ENCODE results near the gene COPG2. TPM values are rescaled to one million over a fixed set of nuclear protein-coding genes. Genes with fewer than 3 reads are reported as not detected.
"Not testable (repeated sequence)": the region's sequence is repeated elsewhere in the genome, so short reads cannot be mapped to it uniquely, and the experiment has no call there.

The COPG2 gene
- total RNA-seq, 1 donor from 2014 or later: 22.9 TPM

DNA sequence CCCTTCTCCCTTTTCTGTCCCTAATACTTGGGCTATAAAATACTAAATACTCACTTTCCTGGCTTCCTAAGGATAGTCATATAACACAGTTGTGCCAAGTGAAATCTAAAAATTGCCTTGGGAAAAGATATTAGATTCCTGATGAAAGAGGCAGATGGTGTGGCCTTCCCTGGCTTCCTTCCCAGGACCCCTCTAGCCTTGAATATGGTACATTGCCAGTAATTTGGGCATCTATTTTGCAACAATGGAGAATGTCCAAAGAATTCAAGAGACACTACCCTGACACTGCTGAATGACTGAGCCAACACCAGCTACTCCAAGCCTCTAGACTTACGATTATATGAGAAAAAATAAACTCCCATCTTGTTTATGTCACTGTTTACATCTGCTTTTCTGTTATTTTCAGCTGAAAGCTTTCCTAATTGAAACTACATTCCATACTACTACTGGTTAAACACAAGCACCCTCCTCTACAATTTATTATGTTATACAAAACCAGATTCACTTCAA, 17.9 kb downstream of the COPG2 start:
- no peak for DNase-seq (ENCODE audit: low spot score)

- peak; percentile 8 for DNase-seq (ENCODE audit: low spot score)
Measured at GRCh38 chr7:130649004-130649790, 19.4 kb downstream of the COPG2 start.

- DNase-seq (ENCODE audit: low spot score): no peak
Measured at GRCh38 chr7:130648580-130648979, 20.0 kb downstream of the COPG2 start.

GRCh38 chr7:130642383-130642782, 26.2 kb downstream of the COPG2 start:
- no peak for DNase-seq (ENCODE audit: low spot score)

GRCh38 chr7:130641497-130641896, 27.1 kb downstream of the COPG2 start:
- no peak for DNase-seq (ENCODE audit: low spot score)

DNA sequence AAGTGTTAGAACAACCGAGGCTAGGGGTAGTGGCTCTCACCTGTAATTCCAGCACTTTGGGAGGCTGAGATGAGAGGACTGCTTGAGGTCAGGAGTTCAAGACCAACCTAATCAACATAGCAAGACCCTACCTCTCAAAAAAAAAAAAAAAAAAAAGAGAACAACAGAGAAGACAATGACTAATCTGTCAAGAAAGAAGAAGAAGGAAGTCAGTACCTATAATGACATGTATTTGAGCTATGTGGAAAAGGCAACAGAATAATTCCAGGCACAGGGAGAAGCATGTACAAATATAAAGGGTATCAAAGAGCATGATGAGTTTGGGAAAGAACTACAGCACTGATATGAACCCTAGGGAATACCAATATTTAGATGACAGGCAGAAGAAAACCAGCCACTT, 27.5 kb downstream of the COPG2 start:
- no peak for DNase-seq (ENCODE audit: low spot score)

DNA sequence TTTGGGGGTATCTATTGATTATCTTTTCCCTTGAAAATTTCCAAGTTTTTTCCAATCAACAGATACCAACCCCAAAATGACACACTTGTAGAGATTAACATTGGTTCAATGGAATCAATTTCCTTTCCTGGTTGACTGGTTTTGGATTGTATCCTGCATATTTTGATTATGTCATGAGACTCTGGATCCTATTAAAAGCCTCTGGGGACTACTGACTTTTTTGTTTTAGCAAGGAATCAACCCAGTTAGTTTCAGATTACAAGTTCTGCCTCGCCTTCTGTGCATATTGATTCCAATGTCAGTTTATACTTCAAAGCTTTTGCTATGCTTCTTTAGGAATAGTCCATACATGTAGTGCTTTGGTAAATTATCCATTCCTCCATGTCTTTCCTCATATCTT, 29.2 kb downstream of the COPG2 start:
- DNase-seq (ENCODE audit: low spot score): no peak

- DNase-seq (ENCODE audit: low spot score): no peak
Measured at GRCh38 chr7:130632111-130632510, 36.4 kb downstream of the COPG2 start.

DNA sequence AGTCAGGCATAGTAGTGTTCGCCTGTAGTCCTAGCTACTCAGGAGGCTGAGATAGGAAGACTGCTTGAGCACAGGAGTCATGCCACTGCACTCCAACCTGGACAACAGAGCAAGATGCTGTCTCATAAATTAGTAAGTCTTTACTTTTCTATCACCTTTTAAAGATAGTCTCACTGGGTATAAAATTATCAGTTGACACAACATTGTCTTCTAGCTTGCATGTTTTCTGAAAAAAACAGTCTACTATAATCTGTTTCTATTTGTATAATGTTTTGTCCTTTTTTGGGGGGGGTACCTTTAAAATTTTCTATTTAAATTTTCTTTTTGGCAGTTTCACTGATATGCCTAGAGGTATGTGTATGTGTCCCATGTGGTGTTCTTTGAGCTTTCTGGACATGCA, 39.6 kb downstream of the COPG2 start:
- DNase-seq (ENCODE audit: low spot score): no peak

DNA sequence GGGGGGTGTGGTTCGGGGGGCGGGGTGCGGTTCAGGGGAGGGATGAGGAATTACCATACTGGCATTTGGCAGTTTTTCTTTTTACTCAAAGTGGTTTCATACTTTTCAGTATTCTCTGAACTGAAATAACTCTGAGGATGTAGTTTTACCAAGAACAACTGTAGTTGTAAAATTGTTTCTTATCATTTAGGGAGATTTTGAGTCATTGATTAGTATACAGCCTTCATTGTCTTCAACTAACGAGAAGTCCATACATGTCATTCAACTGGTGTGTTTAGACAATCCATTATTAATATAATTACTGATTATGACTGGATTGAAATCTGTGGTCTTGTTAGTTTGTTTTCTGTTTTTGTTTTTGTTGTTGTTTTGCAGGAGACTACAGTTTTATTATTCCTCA, 40.8 kb downstream of the COPG2 start:
- DNase-seq (ENCODE audit: low spot score): no peak

DNA sequence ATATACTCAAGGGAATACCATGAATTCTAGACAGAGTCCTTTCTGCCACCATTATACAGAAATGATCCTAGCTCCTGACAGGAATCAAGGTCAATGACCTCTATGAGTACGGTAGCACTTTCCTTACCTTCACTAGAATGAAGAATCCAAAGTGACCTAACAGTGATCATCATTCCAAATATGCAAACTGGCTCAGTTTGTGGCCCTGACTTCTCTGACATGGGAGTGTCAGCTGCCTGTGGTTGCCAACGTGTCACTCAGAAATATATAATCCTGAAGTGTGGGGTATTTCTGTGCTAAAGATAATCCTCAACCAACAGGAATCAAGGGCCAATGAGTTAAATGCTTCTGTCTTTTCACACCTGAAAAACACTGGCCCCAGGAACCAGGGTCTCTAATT, 45.7 kb downstream of the COPG2 start:
- DNase-seq (ENCODE audit: low spot score): no peak

GRCh38 chr7:130615583-130615982, 53.0 kb downstream of the COPG2 start:
- DNase-seq (ENCODE audit: low spot score): no peak

DNA sequence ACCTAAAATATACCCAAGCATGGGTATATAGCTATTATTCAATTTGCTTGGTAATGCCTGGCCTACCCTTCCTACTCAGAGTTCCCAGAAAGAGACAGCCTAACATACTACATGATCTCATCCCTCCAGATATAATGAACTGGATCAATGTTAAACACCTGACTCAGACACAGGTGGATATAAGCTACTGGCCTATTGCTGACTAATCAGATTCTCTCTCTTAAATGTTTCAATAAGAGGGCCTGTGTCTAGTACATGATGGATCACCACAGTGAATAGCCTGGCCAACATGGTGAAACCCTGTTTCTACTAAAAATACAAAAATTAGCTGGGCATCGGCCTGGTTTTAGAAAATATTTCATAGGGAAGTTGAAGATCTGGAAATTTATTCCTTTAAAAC, 54.1 kb downstream of the COPG2 start:
- no peak for DNase-seq (ENCODE audit: low spot score)

DNA sequence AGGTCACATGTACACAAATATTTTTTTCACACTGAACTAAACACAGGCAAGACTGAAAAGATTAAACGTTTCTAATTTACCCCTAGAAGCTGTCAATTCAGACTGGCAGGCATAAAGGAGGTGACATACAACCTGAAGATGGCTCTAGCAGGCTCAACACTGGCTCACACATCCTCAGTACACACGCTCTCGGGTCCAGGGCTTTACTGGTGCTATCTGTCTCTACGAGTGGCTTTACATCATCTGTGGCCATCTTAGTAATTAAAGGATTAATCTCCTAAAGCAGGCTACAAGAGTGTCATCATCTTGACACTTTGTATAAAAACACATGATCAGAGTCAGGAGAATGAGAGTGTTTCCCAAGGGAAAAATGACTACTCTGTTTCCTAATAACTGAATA, 57.3 kb downstream of the COPG2 start:
- DNase-seq (ENCODE audit: low spot score): no peak

- not testable (repeated sequence) for DNase-seq (ENCODE audit: low spot score)
Measured at GRCh38 chr7:130607066-130607465, 61.5 kb downstream of the COPG2 start.

DNA sequence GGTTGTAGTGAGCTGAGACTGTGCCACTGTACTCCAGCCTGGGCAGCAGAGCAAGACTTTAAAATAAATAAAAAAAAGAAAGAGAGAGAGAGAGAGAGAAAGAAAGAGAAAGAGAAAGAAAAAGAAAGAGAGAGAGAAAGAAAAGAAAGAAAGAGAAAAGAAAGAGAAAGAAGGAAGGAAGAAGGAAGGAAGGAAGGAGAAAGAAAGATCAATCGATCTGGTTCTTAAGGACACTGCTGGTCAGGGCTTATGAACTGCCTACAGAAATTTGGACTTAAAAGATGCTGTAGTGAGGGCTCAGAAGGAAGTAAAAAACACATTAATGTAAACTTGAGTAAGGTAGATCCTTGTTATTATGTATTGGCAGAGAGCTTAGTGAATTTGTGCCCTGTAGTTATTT, 62.4 kb downstream of the COPG2 start:
- DNase-seq (ENCODE audit: low spot score): no peak

DNA sequence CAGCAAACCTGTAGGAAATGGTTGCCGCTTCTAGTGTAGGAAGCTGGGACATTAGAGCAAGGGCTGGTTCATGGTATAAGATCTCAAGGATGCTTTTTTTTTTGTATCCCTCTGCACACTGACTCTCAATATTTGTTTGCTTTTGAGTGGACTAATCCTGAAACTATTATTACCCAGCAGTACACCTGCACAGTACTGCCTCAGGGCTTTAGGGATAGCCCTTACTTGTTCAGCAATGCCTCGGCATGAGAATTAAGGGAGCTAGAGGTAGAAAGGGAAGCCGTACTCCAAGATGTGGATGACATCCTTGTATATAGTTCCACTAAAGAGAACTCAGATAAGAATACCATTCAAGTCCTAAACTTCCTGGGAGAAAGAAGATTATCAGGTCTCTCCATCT, 70.5 kb downstream of the COPG2 start:
- no peak for DNase-seq (ENCODE audit: low spot score)

DNA sequence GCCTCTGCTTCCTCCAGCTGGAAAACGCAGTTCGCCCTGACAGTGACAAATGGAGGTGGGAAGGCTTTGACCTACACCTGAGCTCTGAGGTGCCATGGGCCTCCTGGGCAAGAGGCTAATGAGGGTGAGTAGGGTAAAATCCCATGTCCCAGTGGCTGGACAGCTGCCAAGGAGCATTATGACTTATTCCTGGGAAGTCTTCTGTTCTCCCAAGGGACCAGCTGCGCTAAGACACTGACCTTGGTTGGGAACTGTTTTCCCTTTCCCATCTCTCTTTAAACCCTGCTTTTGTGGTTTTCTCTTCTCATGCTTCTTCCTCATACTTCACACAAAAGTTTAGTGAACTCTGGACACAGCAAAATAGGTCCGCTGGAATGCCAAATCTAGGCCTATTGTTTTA, 72.6 kb downstream of the COPG2 start:
- DNase-seq (ENCODE audit: low spot score): no peak

DNA sequence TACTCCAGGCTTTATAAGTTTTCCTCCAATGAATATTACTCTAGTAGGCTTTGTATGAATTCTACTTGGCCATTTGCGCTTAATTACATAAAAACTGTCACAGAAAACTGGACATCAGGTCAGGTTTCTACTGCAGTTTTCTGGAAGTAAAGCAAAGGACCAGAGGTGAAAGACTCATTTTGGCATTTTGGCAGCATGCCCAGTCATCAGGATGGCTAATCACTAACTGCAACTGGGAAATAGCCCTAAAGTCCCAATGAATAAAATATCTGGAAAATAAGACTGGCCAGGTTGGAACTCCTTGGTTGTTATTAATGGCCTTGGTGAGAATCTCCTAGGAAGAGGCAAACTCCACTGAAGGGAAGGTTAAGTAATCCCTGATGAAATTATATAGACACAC, 75.5 kb downstream of the COPG2 start:
- no peak for DNase-seq (ENCODE audit: low spot score)

DNA sequence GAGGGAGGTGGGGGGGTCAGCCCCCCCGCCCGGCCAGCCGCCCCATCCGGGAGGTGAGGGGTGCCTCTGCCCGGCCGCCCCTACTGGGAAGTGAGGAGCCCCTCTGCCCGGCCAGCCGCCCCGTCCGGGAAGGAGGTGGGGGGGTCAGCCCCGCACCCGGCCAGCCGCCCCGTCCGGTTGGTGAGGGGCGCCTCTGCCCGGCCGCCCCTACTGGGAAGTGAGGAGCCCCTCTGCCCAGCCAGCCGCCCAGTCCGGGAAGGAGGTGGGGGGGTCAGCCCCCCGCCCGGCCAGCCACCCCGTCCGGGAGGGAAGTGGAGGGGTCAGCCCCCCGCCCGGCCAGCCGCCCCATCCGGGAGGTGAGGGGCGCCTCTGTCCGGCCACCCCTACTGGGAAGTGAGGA, 77.1 kb downstream of the COPG2 start:
- not testable (repeated sequence) for DNase-seq (ENCODE audit: low spot score)

- not testable (repeated sequence) for DNase-seq (ENCODE audit: low spot score)
Measured at GRCh38 chr7:130585932-130586331, 82.6 kb downstream of the COPG2 start.

DNA sequence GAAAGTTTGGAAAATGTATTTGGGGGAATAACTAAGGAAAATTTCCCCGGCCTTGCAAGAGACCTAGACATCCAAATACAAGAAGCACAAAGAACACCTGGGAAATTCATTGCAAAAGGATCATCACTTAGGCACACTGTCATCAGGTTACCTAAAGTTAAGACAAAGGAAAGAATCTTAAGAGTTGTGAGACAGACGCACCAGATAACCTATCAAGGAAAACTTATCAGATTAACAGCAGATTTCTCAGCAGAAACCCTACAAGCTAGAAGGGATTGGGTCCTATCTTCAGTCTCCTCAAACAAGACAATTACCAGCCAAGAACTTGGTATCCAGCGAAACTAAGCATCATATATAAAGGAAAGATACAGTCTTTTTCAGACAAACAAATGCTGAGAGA, 93.4 kb downstream of the COPG2 start:
- DNase-seq (ENCODE audit: low spot score): not testable (repeated sequence)

- not testable (repeated sequence) for DNase-seq (ENCODE audit: low spot score)
Measured at GRCh38 chr7:130570144-130570543, 98.4 kb downstream of the COPG2 start.

- DNase-seq (ENCODE audit: low spot score): no peak
Measured at GRCh38 chr7:130566898-130567280, 101.7 kb downstream of the COPG2 start.

All from umbilical cord (tissue), 2 donors.